Measurements from ENCODE around the gene SP1. TPM values are rescaled to one million over a fixed set of nuclear protein-coding genes. Genes with fewer than 3 reads are reported as not detected.

Gene SP1
- total RNA-seq (2012; rRNA removed) (45.0 and 53.6 TPM in 2 replicates), polyA plus RNA-seq (2012; rRNA removed) (19.7 and 21.2 TPM in 2 replicates), Bru-seq, nascent RNA (percentile 77 among the genes with signal in this experiment), BruChase-seq, experiment 1, labeled RNA remaining after a 6-hour chase (percentile 89 among the genes with signal in this experiment), BruChase-seq, experiment 2, labeled RNA remaining after a 2-hour chase (percentile 94 among the genes with signal in this experiment)
- 4.3 and 9.9 TPM in 2 replicates for polyA plus RNA-seq (2012; cell fraction: cytosol; rRNA removed)
- 24.6 and 42.1 TPM in 2 replicates for polyA plus RNA-seq (2012; cell fraction: nucleus; rRNA removed; ENCODE audit: low replicate concordance)
- long read RNA-seq, full-length matches to known transcripts = 2 of 10 reads
- long read RNA-seq, partial matches to known transcripts = 3 of 10 reads
- long read RNA-seq, other reads (novel, unspliced or antisense) = 5 of 10 reads

GRCh38 chr12:53380104-53380793, at the start of gene SP1:
SP1 (plus strand) TSS chr12:53380176; CDS start chr12:53380292, 116 bp downstream.
- no TSS peak for BruUV-seq (replicated peaks)
- ChIA-PET POLR2A (ENCODE audit: unreplicated experiment) (no interaction called here), CTCF (interaction anchor here (0.8 to 2.4 kb wide), 2 partner anchors 28 to 35 kb away, joined by 3 to 8 read pairs; no protein-coding TSS in a partner anchor)
- in situ Hi-C loops (cut with MboI; ENCODE audit: low sequenced_read_pairs) = no loop called here
- H3K79me1 ChIP-seq (ENCODE audit: low read depth in 1 of 2, low read length in 2 of 2) = peaks cover 17 to 28% of the 10 kb centered on the region in 2 experiments
- no CpG with 5 or more reads among the region's 71 CpGs for WGBS, 2 experiments (ENCODE audit: extremely low coverage in 2 of 2, insufficient read length in 1 of 2)
- peak within 1 kb of the TSS; percentile 98 for H3K56ac ChIP-seq (ENCODE audit: extremely low read depth, insufficient read depth, low read length)
- peak within 1 kb of the TSS; percentile 84; the same call in 1 of the 3 replicates for H2BK15ac ChIP-seq (ENCODE audit: low read depth, low read length)
- H4K8ac ChIP-seq (ENCODE audit: low read depth in 2 of 2, low read length in 2 of 2) = peak within 1 kb of the TSS; percentile 99 to 100
- DNase-seq (peak; percentile 93), ATAC-seq (ENCODE audit: low read depth) (peak; percentile 79)
- peaks cover 16% of the 10 kb centered on the region for H3K9me1 ChIP-seq (ENCODE audit: insufficient read depth, low read length)
- H3K36me3 ChIP-seq (ENCODE audit: control insufficient read depth, insufficient read depth, low read length) = peaks cover 20% of the 10 kb centered on the region
- H4K91ac ChIP-seq (ENCODE audit: insufficient read depth, low read depth, low read length) = peak within 1 kb of the TSS; percentile 99
- H3K9ac ChIP-seq (ENCODE audit: low read depth, low read length) = peak within 1 kb of the TSS; percentile 82
- H2BK20ac ChIP-seq (ENCODE audit: low read depth, low read length) = peak within 1 kb of the TSS; percentile 28
- TF ChIP-seq ELK1 (IDR thresholded peaks at IDR 0.05; ENCODE audit: borderline replicate concordance, low read depth, low read length) (no peak), POLR2A (IDR thresholded peaks at IDR 0.05; ENCODE audit: low read depth, low read length) (peak; percentile 65), MAZ (IDR thresholded peaks at IDR 0.05; ENCODE audit: borderline replicate concordance, low read depth, low read length) (peak; percentile 86), NFE2L2 (IDR thresholded peaks at IDR 0.05; ENCODE audit: low read depth, low read length) (no peak), RFX5 (IDR thresholded peaks at IDR 0.05; ENCODE audit: low read depth, low read length) (no peak), SMC3 (IDR thresholded peaks at IDR 0.05; ENCODE audit: low read depth, low read length) (no peak), MAFK (IDR thresholded peaks at IDR 0.05; ENCODE audit: low read depth, low read length) (no peak), RCOR1 (IDR thresholded peaks at IDR 0.05; ENCODE audit: insufficient replicate concordance, low read length) (no peak), MXI1 (IDR thresholded peaks at IDR 0.05; ENCODE audit: borderline replicate concordance, low read depth, low read length) (peak; percentile 19; the same call in 1 of the 2 replicates), CEBPB (IDR thresholded peaks at IDR 0.05; ENCODE audit: low read depth, low read length) (no peak), CHD1 (IDR thresholded peaks at IDR 0.05; ENCODE audit: low read depth, low read length) (no peak), BHLHE40 (IDR thresholded peaks at IDR 0.05; ENCODE audit: low read depth, low read length) (peak; percentile 49; the same call in 1 of the 2 replicates), RAD21 (IDR thresholded peaks at IDR 0.05; ENCODE audit: low read length) (no peak)
- TF ChIP-seq, protein P1, sequence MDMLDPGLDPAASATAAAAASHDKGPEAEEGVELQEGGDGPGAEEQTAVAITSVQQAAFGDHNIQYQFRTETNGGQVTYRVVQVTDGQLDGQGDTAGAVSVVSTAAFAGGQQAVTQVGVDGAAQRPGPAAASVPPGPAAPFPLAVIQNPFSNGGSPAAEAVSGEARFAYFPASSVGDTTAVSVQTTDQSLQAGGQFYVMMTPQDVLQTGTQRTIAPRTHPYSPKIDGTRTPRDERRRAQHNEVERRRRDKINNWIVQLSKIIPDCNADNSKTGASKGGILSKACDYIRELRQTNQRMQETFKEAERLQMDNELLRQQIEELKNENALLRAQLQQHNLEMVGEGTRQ (IDR thresholded peaks at IDR 0.05; ENCODE audit: low read depth, low read length) = 0 out of 2 replicates have a peak, but pooled peaks have one; percentile 14
- peak within 1 kb of the TSS; percentile 100 for H3K14ac ChIP-seq (replicated peaks; ENCODE audit: low read depth, low read length)
- H2BK5ac ChIP-seq (ENCODE audit: low read depth, low read length, poor library complexity, severe bottlenecking) = peak within 1 kb of the TSS; percentile 96
- peak within 1 kb of the TSS; percentile 99 for H3K4ac ChIP-seq (ENCODE audit: low read depth, low read length)
- peak within 1 kb of the TSS; percentile 99 for H3K23ac ChIP-seq (ENCODE audit: low read depth, low read length)
- no peaks in the 10 kb centered on the region for H3K27me3 ChIP-seq (ENCODE audit: control insufficient read depth, insufficient read depth, low read length)
- H2AFZ ChIP-seq (replicated peaks; ENCODE audit: low read length, poor library complexity) = peak within 1 kb of the TSS; percentile 92
- H3K9me3 ChIP-seq (ENCODE audit: control insufficient read depth, insufficient read depth, low read length) = no peaks in the 10 kb centered on the region
- H2AK9ac ChIP-seq (replicated peaks; ENCODE audit: low read depth, low read length, poor library complexity) = peak within 1 kb of the TSS; percentile 99
- peaks cover 16% of the 10 kb centered on the region for H3K4me1 ChIP-seq (ENCODE audit: control insufficient read depth, insufficient read depth, low read length)
- peak within 1 kb of the TSS; percentile 70 for H3K18ac ChIP-seq (ENCODE audit: low read depth, low read length)
- intact Hi-C loops (cut with micrococcal nuclease) = loop anchor here (2.0 kb wide), 1 partner anchor 71 kb away; no protein-coding TSS in a partner anchor
- peak within 1 kb of the TSS; percentile 84 for H3K4me2 ChIP-seq (ENCODE audit: low read depth, low read length)
- H2BK120ac ChIP-seq (ENCODE audit: low read depth, low read length) = peak within 1 kb of the TSS; percentile 83
- dilution Hi-C loops (cut with HindIII; ENCODE audit: low sequenced_read_pairs, unreplicated experiment) = no loop called here
- peak within 1 kb of the TSS; percentile 91 for H4K5ac ChIP-seq (ENCODE audit: low read depth, low read length)
- H4K20me1 ChIP-seq (ENCODE audit: insufficient read depth, low read length) = peaks cover 13% of the 10 kb centered on the region; the same call in 1 of the 2 replicates
- H3K27ac ChIP-seq (ENCODE audit: insufficient read depth, low read length) = peak within 1 kb of the TSS; percentile 96
- H3K4me3 ChIP-seq (ENCODE audit: insufficient read depth, low read depth, low read length) = peak within 1 kb of the TSS; percentile 50
- H2AK5ac ChIP-seq (ENCODE audit: low read depth, low read length) = peak within 1 kb of the TSS; percentile 100

Measured in IMR-90 (cell line).